ENCODE data around the gene CARMIL1. TPM values are rescaled to one million over a fixed set of nuclear protein-coding genes. Genes with fewer than 3 reads are reported as not detected.
"Not testable (repeated sequence)": the region's sequence is repeated elsewhere in the genome, so short reads cannot be mapped to it uniquely, and the experiment has no call there.

The CARMIL1 gene
- total RNA-seq, 1 experiment from 2014 or later: 16.8 TPM

DNA sequence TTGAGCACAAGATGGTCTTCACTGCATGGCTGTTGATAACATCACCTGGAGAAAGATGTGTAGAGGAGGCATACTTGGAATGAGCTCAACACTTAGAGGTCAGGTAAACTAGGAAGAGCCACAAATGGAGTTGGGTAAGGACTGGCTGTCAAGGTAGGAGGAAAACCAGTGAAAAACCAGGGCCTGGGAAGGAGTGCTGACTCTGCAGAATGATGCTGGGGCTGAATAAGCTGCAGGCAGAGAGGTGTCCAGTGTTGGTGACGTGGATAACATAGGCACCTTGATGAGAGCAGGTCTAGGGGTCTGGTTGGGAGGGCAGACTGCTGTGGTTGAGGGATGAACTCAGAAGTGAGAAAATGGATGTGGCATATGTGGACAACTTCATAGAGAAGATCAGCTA lies 160.2 kb downstream of the CARMIL1 start:
- DNase-seq (ENCODE audit: low spot score): no peak

DNA sequence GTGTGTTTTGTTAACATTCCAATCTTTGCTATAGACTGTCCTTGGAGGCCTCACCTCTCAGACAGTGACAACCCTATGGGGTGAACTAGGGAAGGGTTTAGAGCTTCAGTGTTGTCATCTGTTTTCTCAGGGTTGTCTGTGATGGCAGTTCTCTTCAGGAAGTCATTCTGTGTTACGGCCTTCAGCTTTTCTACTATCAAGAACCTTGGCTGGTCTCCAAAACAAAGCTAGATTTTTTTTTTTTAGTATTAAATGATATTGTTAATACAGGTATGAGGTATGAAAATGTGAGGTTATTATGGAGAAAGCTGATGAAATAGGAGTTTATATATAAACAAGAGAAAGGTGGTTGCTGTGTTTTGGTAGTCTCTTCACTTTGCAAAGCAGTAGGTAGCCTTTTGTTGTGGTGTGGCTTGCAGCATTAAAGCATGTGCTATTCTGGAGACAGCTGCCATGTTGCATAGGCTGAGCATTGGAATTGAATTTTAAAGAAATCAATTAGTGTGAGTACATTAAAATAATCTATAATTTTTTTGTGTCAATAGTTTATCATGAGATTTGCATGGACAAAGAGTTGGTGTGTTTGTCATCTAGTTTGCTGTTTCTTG lies 162.6 kb downstream of the CARMIL1 start:
- no peak for DNase-seq (ENCODE audit: low spot score)

DNA sequence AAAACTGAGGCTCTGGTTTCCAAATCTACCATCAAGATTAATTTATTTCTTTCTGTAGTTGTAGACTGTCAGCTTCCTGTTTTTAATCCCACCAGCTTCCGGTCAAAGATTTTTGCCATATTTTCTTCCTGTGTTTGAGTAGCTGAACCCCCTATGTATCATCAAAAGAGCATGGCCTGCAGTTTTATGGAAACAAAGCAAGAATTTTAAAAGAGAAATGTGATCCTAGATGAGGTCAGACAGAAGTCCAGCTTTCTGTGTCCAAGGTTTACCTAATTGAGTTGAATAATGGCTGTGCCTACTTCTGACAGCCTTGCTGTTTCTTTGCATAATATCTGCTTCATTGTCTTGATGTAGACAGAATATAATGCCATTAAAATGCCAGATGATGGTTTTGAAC lies 163.7 kb downstream of the CARMIL1 start:
- no peak for DNase-seq (ENCODE audit: low spot score)

GRCh38 chr6:25444521-25444920 lies 165.3 kb downstream of the CARMIL1 start:
- not testable (repeated sequence) for DNase-seq (ENCODE audit: low spot score)

DNA sequence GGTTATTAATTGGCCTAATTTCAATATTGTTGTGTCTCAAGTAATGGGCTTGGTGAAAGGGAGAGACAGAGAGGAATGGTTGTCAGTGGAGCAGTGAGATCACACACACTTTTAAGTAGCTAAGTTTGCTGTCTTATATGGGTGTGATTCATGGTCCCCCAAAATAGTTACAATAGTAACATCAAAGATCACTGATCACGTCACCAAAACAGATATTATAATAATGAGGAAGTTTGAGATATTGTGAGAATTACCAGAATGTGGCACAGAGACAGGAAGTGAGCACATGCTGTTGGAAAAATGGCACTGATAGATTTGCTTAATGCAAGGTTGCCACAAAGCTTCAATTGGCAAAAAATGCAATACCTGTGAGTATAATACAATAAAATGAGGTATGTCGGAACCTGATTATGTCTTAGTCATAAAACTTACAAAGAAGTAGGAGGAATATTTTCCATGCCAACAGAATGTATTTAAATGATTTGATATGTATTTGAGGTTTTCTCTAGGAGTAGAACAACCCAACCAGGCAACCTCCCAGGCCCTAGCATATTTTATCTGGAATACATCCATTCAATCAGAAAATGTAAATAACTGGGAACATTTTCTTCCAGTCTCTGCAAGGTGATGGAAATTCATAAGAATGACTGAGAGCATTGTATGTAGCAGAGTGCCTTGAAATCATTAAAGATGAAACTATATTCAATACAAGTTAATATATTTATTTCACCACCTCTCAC lies 167.8 kb downstream of the CARMIL1 start:
- DNase-seq (ENCODE audit: low spot score): no peak

- no peak for DNase-seq (ENCODE audit: low spot score)
These were observed 168.4 kb downstream of the CARMIL1 start for GRCh38 chr6:25447570-25447929.

DNA sequence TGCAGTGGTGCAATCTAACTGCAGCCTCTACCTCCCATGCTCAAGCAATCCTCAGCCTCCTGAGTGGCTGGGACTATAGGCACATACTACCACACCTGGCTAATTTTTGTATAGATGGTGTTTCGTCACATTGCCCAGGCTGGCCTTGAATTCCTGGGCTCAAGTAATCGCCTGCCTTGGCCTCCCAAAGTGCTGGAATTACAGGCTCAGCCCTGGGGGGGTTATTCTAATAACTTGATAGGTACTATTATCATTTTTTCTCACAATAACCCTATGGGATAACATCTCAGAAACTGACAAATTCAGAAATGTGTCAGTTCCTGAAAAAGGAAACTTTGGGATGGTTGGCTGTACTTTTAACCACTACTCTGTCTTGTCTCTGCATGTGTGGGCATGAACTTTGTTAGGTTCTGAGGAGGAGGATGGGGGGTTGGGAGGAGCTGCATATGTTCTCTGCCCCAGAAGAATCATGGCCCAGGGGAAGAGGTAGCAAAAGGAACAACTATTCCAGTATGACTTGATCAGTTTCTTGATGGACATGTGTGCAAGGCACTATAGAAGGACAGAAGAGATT lies 169.9 kb downstream of the CARMIL1 start:
- no peak for DNase-seq (ENCODE audit: low spot score)

DNA sequence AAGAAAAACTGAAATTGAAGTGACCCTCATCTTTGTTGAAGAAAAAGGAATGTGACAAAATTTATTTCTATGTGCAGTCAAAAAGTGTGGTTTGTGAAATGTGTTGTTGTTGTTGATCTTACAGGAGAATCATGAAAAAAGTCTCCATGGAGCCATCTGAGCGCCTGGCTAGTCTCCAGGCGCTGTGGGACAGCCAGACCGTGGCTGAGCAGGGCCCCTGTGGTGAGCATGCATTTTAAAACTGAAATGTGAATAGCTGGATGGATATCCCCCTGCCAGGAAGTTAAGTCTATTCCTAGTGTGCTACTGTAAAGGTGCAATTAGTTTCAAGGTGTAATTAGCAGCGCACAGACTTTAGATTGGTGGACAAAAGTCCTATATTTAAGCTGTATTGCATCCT lies 170.6 kb downstream of the CARMIL1 start:
- no peak for DNase-seq (ENCODE audit: low spot score)

DNA sequence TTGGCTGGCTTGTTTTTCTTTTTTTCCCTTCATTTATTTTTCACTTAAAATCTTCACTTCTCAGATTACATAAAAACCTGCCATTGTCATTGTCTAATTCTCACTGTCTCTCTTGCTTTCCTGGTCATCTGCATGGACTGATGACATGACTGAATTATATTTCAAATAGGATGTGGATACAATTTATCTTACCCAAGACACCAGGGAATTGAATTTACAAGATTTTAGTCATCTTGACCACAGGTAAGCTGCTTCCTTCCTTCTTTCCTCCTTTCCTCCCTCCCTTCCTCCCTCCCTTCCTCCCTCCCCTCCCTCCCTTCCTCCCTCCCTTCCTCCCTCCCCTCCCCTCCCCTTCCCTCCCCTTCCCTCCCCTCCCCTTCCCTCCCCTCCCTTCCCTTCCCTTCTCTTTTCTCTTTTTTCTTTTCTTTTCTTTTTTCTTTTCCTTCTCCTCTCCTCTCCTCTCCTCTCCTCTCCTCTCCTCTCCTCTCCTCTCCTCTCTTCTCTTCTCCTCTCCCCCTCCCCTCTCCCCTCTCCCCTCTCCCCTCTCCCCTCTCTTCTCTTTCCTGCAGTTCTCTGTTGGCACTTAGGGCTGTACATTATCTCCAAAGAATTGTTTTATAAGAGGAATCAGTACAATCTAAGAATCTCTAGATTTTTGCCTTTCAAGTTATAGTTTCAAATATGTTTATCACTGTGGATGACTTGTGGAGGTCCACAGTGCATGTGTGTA lies 171.5 kb downstream of the CARMIL1 start:
- DNase-seq (ENCODE audit: low spot score): no peak

DNA sequence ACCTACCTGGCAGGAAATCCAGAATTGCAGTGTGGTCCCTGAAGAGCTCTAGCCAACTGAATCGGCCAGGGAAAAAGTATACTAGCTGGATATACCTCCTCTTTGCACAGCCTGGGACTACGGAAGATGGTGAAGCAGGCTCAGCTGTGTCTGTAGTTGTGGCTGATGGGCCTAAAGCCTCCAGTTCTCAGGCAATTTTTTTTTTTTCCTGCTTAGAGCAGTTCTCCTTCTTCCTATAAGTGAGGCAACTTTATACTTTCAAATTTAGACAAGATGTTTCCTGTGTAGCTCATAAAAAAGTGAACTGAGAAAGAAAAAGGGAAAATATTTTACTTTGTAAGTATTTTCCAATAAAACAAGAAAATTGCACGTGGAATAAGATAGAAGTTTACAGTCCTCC lies 172.9 kb downstream of the CARMIL1 start:
- DNase-seq (ENCODE audit: low spot score): no peak

DNA sequence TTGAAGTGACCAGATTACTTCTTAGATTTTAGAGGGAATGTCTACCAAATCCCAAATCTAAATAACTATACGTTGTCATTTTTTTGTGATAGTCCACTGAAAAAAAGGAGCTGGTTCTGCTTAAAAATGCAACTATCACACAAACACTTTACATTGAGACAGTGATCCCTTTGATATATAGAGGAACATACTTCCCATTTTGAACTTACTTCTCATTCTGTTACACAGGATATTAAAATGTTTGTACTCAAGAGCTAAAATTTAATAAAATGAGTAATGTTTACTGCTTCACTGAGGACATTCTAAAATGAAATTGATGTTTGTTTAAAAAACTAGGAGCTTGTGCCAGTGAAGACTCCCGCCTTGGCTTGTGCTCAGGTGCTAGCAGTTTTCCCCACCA lies 174.1 kb downstream of the CARMIL1 start:
- DNase-seq (ENCODE audit: low spot score): no peak

DNA sequence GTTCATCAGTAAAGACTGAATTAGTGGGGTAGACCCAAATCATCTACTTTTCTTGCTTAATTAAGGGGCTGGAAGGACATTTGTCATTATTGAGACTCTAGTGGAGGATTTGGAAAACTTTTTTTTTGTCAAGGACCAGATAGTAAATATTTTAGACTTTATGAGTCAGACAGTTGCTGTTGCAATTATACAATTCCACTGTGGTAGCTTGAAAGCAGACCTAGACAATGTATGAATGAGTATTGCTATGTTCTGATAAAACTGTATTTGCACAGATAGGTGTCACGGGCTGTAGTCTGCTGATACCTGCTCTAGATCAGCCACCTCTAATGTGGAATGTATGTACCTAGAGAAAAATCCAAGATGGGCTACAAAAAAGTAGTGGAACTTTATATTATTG lies 175.0 kb downstream of the CARMIL1 start:
- no peak for DNase-seq (ENCODE audit: low spot score)

GRCh38 chr6:25456249-25457040 lies 177.3 kb downstream of the CARMIL1 start:
- DNase-seq (ENCODE audit: low spot score): no peak

- DNase-seq (ENCODE audit: low spot score): no peak
These were observed 178.3 kb downstream of the CARMIL1 start for GRCh38 chr6:25457516-25457915.

DNA sequence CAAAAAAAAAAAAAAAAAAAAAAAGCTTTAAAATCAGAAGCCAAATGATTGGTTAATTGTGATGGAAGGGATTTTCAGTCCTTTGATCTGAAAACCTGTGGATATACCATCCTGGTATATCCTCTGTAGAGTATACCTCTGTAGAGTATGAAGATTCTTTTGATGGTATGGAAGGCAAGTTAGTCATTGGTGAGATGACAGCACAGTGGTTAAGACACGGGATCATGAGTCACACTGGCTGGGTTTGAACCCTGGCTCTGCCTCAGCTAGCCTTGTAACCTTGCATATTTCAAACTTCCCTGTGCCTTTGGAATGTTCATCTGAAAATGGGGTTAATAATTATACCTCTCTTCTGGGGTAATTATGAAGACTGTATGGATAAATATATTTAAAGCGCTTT lies 179.3 kb downstream of the CARMIL1 start:
- no peak for DNase-seq (ENCODE audit: low spot score)

DNA sequence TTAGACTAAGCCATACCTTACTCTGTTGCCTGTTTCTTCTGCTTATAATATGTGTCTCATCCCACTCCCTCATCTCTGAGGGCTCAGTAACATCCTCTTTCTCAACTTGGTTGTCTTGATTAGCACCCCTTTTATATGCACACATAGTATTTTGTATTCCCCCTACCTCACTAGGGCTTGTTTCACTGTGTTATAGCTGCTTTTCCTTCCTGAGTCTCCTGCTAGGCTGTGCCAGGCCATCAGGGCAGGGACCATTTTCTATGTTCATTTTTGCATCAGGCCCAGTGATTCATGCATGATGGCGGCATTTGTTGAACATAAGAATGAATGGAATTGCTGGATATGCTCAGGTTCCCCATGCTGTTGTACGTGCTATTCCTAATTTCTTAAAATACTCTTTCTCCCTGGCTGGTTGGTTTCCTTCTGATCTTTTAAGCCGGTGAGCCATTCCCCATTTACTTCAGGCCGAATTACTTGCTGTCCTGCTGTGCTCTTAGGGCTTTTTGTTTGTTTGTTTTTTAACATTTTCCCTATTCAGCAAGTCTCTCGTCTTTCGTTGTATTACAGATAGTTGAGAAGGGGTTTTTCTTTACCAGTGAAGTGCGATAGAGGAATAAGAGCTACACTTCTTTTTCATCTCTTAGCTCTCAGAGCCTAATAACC lies 183.2 kb downstream of the CARMIL1 start:
- DNase-seq (ENCODE audit: low spot score): no peak

DNA sequence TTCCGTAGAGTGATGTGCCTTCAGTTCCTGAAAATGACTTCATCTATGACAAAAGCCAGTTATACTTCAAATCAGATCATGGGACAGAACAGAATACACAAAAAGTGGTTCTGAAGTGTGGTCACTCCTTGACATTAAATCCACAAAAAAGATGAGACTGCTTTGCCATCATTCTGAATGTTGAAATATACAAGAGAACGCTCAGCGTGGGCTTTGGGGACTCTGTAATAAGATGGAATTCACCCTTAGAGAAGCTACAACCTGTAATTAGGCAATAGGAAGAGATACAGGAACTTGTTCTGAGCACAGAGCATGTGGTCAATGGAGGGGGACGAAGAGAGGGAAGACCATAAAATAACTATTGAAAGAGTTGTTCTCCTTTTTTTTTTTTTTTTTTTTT lies 184.3 kb downstream of the CARMIL1 start:
- no peak for DNase-seq (ENCODE audit: low spot score)

GRCh38 chr6:25464225-25464624 lies 185.1 kb downstream of the CARMIL1 start:
- no peak for DNase-seq (ENCODE audit: low spot score)

- DNase-seq (ENCODE audit: low spot score): no peak
These were observed 186.8 kb downstream of the CARMIL1 start for GRCh38 chr6:25465941-25466340.

DNA sequence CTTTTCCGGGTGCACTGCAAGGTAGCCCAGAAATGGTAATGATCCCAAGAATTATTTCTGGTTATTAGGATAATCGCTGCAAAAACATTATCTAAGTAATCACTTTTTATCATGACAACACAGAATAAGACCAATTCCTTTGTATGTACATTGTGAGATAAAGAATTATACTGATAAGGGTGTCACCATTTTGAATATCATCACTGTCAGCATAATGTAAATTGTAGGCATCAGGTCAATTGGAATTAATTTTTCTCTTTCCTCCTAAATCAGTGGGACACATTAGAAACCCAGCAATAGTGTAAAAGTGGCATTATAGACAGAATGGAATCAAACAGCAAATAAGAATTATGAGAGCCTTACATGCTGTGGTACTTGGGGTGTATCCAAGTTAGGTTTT lies 189.7 kb downstream of the CARMIL1 start:
- no peak for DNase-seq (ENCODE audit: low spot score)

- DNase-seq (ENCODE audit: low spot score): no peak
These were observed 190.7 kb downstream of the CARMIL1 start for GRCh38 chr6:25469797-25470388.

Data from HT-29 (cell line).